Measurements from ENCODE around the gene PLEKHG5.

GRCh38 chr1:6475381-6476133, 15.9 kb downstream of the PLEKHG5 start:
- TF ChIP-seq, protein P1, sequence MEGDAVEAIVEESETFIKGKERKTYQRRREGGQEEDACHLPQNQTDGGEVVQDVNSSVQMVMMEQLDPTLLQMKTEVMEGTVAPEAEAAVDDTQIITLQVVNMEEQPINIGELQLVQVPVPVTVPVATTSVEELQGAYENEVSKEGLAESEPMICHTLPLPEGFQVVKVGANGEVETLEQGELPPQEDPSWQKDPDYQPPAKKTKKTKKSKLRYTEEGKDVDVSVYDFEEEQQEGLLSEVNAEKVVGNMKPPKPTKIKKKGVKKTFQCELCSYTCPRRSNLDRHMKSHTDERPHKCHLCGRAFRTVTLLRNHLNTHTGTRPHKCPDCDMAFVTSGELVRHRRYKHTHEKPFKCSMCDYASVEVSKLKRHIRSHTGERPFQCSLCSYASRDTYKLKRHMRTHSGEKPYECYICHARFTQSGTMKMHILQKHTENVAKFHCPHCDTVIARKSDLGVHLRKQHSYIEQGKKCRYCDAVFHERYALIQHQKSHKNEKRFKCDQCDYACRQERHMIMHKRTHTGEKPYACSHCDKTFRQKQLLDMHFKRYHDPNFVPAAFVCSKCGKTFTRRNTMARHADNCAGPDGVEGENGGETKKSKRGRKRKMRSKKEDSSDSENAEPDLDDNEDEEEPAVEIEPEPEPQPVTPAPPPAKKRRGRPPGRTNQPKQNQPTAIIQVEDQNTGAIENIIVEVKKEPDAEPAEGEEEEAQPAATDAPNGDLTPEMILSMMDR (IDR thresholded peaks at IDR 0.05 in 8 of 11, conservative IDR thresholded peaks at IDR 0.05 in 3 of 11): peak; percentile 62 to 94 (median 85)
- no peak for TF ChIP-seq POLR2A (IDR thresholded peaks at IDR 0.05)
- TF ChIP-seq POLR2AphosphoS5 (IDR thresholded peaks at IDR 0.05): peak; percentile 8 to 55 (median 45)

Data from spleen (tissue), 7 donors.